AG08395 (cell line): Measurements from ENCODE around the gene PKNOX2.
A peak's percentile ranks its signal among the peaks of the same experiment; 100 is the strongest.

Source experiments
- DNase-seq: peaks from one replicate; pipeline ENCODE4 v3.0.0; 2012; ENCODE audit warnings: mixed read lengths, low spot score

Gene PKNOX2

GRCh38 chr11:125445731-125446130 lies 281.2 kb downstream of the PKNOX2 start:
- no peak for DNase-seq

GRCh38 chr11:125446279-125446678 lies 281.7 kb downstream of the PKNOX2 start:
- DNase-seq: no peak

GRCh38 chr11:125447721-125448120 lies 283.2 kb downstream of the PKNOX2 start:
- DNase-seq: no peak

GRCh38 chr11:125448136-125448535 lies 283.6 kb downstream of the PKNOX2 start:
- DNase-seq: peak; percentile 81

- DNase-seq: no peak
Measured at GRCh38 chr11:125449565-125449964, 285.0 kb downstream of the PKNOX2 start.

GRCh38 chr11:125451400-125452124 lies 287.0 kb downstream of the PKNOX2 start:
- no peak for DNase-seq

GRCh38 chr11:125452125-125452470 lies 287.5 kb downstream of the PKNOX2 start:
- DNase-seq: no peak

GRCh38 chr11:125454047-125454446 lies 289.5 kb downstream of the PKNOX2 start:
- DNase-seq: no peak

GRCh38 chr11:125455851-125456250 lies 291.3 kb downstream of the PKNOX2 start:
- DNase-seq: no peak

GRCh38 chr11:125457814-125458343 lies 293.3 kb downstream of the PKNOX2 start:
- DNase-seq: peak; percentile 82

- no peak for DNase-seq
Measured at GRCh38 chr11:125460275-125460674, 295.7 kb downstream of the PKNOX2 start.

GRCh38 chr11:125463590-125464269 lies 299.2 kb downstream of the PKNOX2 start:
- no peak for DNase-seq

- DNase-seq: peak; percentile 31
Measured at GRCh38 chr11:125464270-125464662, 299.7 kb downstream of the PKNOX2 start.

GRCh38 chr11:125464666-125465065 lies 300.1 kb downstream of the PKNOX2 start:
- no peak for DNase-seq

- DNase-seq: no peak
Measured at GRCh38 chr11:125465255-125465654, 300.7 kb downstream of the PKNOX2 start.

- DNase-seq: no peak
Measured at GRCh38 chr11:125465701-125466100, 301.1 kb downstream of the PKNOX2 start.

- no peak for DNase-seq
Measured at GRCh38 chr11:125468025-125468424, 303.5 kb downstream of the PKNOX2 start.

- DNase-seq: no peak
Measured at GRCh38 chr11:125468852-125469251, 304.3 kb downstream of the PKNOX2 start.

- DNase-seq: no peak
Measured at GRCh38 chr11:125470355-125470754, 305.8 kb downstream of the PKNOX2 start.

GRCh38 chr11:125476721-125477120 lies 312.2 kb downstream of the PKNOX2 start:
- no peak for DNase-seq

- no peak for DNase-seq
Measured at GRCh38 chr11:125479137-125479536, 314.6 kb downstream of the PKNOX2 start.

GRCh38 chr11:125481531-125481930 lies 317.0 kb downstream of the PKNOX2 start:
- no peak for DNase-seq
